Heart left ventricle (tissue), 16 donors: ENCODE measurements around the gene PCGF1. TPM values are rescaled to one million over a fixed set of nuclear protein-coding genes. Genes with fewer than 3 reads are reported as not detected.

Source experiments
- ATAC-seq, 4 donors: fragments of 200-7000 bp; cut with Tn5 transposase; one replicate each; pipeline ENCODE4 v1.9.1; 2020 to 2022; ENCODE audit warnings: moderate library complexity in 4 of 4, mild to moderate bottlenecking in 3 of 4, moderate number of reproducible peaks in 1 of 4
- DNase-seq, 5 donors: peaks; one replicate each; pipeline ENCODE4 v3.0.0-alpha.2; 2020
- H3K27ac ChIP-seq, 12 donors: fragments of 200-600 bp; sonication (generic) in 4 of 12; one replicate each; pipeline versions ENCODE4 v1.5.0 to v1.8.0; 2016 to 2022; ENCODE audit warnings: mild to moderate bottlenecking in 2 of 12
- H3K27me3 ChIP-seq, 9 donors: fragments of 200-600 bp; sonication (generic) in 2 of 9; one replicate each; pipeline versions ENCODE4 v1.5.1 to v1.8.0; 2016 to 2022; ENCODE audit warnings: mild to moderate bottlenecking in 3 of 9
- H3K36me3 ChIP-seq, 9 donors: fragments of 200-600 bp; sonication (generic) in 2 of 9; one replicate each; pipeline versions ENCODE4 v1.5.0 to v1.8.0; 2018 to 2022; ENCODE audit warnings: mild to moderate bottlenecking in 2 of 9
- H3K4me1 ChIP-seq, 12 donors: fragments of 200-600 bp; sonication (generic) in 4 of 12; one replicate each; pipeline versions ENCODE4 v1.5.0 to v1.8.0; 2016 to 2022; ENCODE audit warnings: mild to moderate bottlenecking in 3 of 12
- H3K4me3 ChIP-seq, 12 donors: fragments of 200-600 bp; sonication (generic) in 4 of 12; one replicate each; pipeline versions ENCODE4 v1.5.0 to v1.8.0; 2017 to 2022; ENCODE audit warnings: mild to moderate bottlenecking in 9 of 12, moderate library complexity in 4 of 12
- H3K9me3 ChIP-seq, 12 donors: fragments of 200-600 bp; sonication (generic) in 4 of 12; one replicate each; pipeline versions ENCODE4 v1.5.0 to v1.8.0; 2016 to 2022; ENCODE audit warnings: mild to moderate bottlenecking in 1 of 12
- CTCF ChIP-seq, 12 donors: fragments of 200-600 bp; sonication (generic) in 4 of 12; IDR thresholded peaks; one replicate each; pipeline versions ENCODE4 v1.5.0 to v1.8.0; 2018 to 2022; ENCODE audit warnings: antibody characterized with exemption in 12 of 12, mild to moderate bottlenecking in 5 of 12
- POLR2A ChIP-seq, 2 donors: fragments of 450-650 bp; IDR thresholded peaks; one replicate each; pipeline ENCODE4 v1.6.1; 2017; ENCODE audit warnings: antibody characterized with exemption in 2 of 2, mild to moderate bottlenecking in 2 of 2, moderate library complexity in 2 of 2
- WGBS, 4 donors: extraction: QIAGEN DNeasy Blood & Tissue Kit in 2 of 4; methylation state at CpG; one replicate each; pipeline versions ENCODE4 v1.1.5 to v1.1.7; 2013 to 2018; 5-methylcytosine and 5-hydroxymethylcytosine counted together
- intact Hi-C, 10 donors: fragments of 100-400 bp; cut with DNase I; formaldehyde crosslinking; loops; one replicate each; pipeline versions ENCODE4 v1.11.1 to v1.14.2; 2022
- polyA plus RNA-seq, 2 donors: library from polyadenylated mRNA; stranded (reverse); fragments of 200-250 nt; gene quantifications; one replicate each; pipeline ENCODE4 v1.2.3, GENCODE V29; 2013
- total RNA-seq, 9 donors: library from RNA; depleted of rRNA in 2 of 9; stranded (reverse); fragments of >200 nt in 2 of 9; fragmentation: NEBNext Ultra II Directional in 3 of 9; extraction: Animal tissue kit (Norgen Biotek cat#: 25700) in 3 of 9; gene quantifications; one replicate each; pipeline versions ENCODE4 v1.1.0 to v1.2.4, GENCODE V29; 2016 to 2023
- donor health status: ischemic (EF 13 %, LVEDD 7.1; RV severe dilation, severe dysfunction).
- donor health status: healthy with polysubstance abuse.
- donor health status: DM: no; HTN: yes; CAD: no.
- donor health status: DM: no; HTN: no; CAD: no.
- donor health status: ischemic (EF 25% LVEDD 6.9; RV normal size, moderate dysfunction).
- donor health status: ischemic (EF 25% LVEDD 5.7; RV mildly dilated, moderate dysfunction).
- donor health status: healthy.
- donor health status: DM: yes; HTN: yes; CAD: no.
- donor health status: ischemic (EF 35%, LVEDD 5.7; RV mildly dilated, moderate dysfunction).
- donor health status: nonischemic (EF 11% LVEDD 7.7; RV severe dilation, severe dysfunction).
- donor health status: DM: yes; HTN: yes; CAD: no.
- donor health status: PGD.
- donor health status: ischemic (EF 29% LVEDD 5.4; RV normal size, mild dysfunction).
- donor health status: nonischemic (EF 23%, LVEDD 6.1; RV moderate dilation, normal function).

PCGF1 gene
- total and polyA plus RNA-seq, 11 donors, result 10.6 to 24.9 (median 19.2) TPM

DNA sequence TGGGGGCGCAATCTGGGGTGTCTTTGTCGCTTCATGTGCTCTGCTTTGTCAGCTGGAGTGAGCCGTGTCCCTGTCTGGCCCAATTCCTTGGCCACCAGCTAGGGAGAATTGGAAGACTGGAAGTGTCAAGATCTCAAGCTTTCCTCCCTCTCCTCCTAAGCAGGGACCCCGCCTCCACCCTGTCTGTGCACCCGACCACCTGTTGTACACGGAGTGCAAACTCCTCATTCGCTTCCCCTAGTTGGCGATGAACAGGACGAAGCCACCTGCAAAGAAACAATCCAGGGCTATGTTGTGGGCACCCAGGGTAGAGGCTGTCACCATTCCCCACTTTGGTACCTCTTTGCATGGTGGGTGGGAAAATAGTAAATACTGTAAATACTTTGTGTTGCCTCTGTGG is 20.2 kb upstream of the PCGF1 start:
- WGBS, 4 donors, result 92 to 96% (median 95%) methylated on average over 9 of the region's 9 CpGs
- H3K27me3 ChIP-seq, result no peaks in the 10 kb centered on the region
- DNase-seq (no peak), ATAC-seq (no peak)
- peaks cover 5 to 36% (median 26%) of the 10 kb centered on the region in 12 donors for H3K4me1 ChIP-seq
- intact Hi-C loops, result loop anchor here in 2 of 10 donors (2.0 to 5.0 kb wide), 2 partner anchors 21 to 40 kb away; partner anchors contain the start of gene PCGF1 (in 1 of the 2)
- no peak overlapping the region for H3K4me3 ChIP-seq
- no peak overlapping the region for H3K27ac ChIP-seq
- TF ChIP-seq CTCF (IDR thresholded peaks at IDR 0.05) (no peak), POLR2A (IDR thresholded peaks at IDR 0.05) (no peak)
- H3K36me3 ChIP-seq, result peaks cover 0 to 46% (median 39%) of the 10 kb centered on the region in 9 donors
- H3K9me3 ChIP-seq, result no peaks in the 10 kb centered on the region

DNA sequence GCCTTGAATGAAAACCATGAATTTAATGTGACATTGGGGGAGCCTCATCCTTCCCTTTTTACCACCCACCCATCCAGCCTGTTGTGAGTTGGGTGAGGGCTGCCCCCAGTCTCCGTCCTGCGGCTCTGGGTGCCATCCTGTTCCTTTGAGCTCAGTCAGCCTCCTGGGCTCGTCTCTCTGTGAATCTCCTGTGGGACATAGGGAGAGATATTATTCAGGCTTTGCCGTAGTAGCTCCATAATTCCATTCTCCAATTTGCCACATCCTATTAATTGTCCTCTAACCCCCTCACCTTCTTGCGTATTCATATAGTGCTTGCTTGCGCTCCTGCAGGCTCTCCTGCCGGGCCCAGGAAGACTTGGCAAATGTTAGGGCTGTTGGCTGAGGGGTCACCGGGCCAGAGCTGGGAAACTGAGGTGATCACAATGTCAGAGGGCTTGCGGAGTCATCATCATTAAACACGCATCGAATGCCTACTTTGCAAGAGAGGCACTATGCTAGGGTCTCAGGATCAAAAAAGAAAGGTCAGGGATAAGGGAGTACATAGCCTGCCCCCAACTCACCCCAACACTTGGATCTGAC is 19.2 kb upstream of the PCGF1 start:
- Histone ChIP-seq H3K27me3 (no peaks in the 10 kb centered on the region), H3K27ac (no peak overlapping the region), H3K4me3 (no peak overlapping the region), H3K4me1 (peaks cover 5 to 33% (median 25%) of the 10 kb centered on the region in 12 donors), H3K36me3 (peaks cover 0 to 36% (median 30%) of the 10 kb centered on the region in 9 donors), H3K9me3 (no peaks in the 10 kb centered on the region)
- ATAC-seq, result no peak
- DNase-seq, result no peak
- intact Hi-C loops, result loop anchor here in 1 of 10 donors (5.0 kb wide), 1 partner anchor 39 kb away; no protein-coding TSS in a partner anchor
- WGBS, 4 donors, result 96 to 98% (median 97%) methylated on average over 11 of the region's 11 CpGs
- TF ChIP-seq CTCF (IDR thresholded peaks at IDR 0.05) (no peak), POLR2A (IDR thresholded peaks at IDR 0.05) (no peak)

- DNase-seq, result no peak
- intact Hi-C loops, result loop anchor here in 1 of 10 donors (5.0 kb wide), 1 partner anchor 39 kb away; no protein-coding TSS in a partner anchor
These were observed 18.5 kb upstream of the PCGF1 start, which contains the start of gene DQX1 for GRCh38 chr2:74525717-74526648. Gene DQX1 (minus strand): TSS chr2:74526231. CDS start chr2:74525729, 502 bp downstream.

More at GRCh38 chr2:74525717-74526648, 18.5 kb upstream of the PCGF1 start, which contains the start of gene DQX1:
- Histone ChIP-seq H3K36me3 (peaks cover 0 to 32% (median 27%) of the 10 kb centered on the region in 9 donors), H3K4me3 (no peak within 1 kb of the TSS), H3K4me1 (peaks cover under 1 to 25% (median 17%) of the 10 kb centered on the region in 12 donors), H3K9me3 (no peaks in the 10 kb centered on the region), H3K27me3 (peaks cover 0 to 4% (median 0%) of the 10 kb centered on the region in 9 donors), H3K27ac (no peak within 1 kb of the TSS)
- TF ChIP-seq POLR2A (IDR thresholded peaks at IDR 0.05) (no peak), CTCF (IDR thresholded peaks at IDR 0.05) (no peak)
- WGBS, 4 donors, result 87 to 92% (median 89%) methylated on average over 11 of the region's 11 CpGs
- ATAC-seq, result no peak
